Pancreas (tissue), 10 donors: ENCODE results near the gene CCDC86. TPM values are rescaled to one million over a fixed set of nuclear protein-coding genes. Genes with fewer than 3 reads are reported as not detected.

ENCODE experiments used
- ATAC-seq, 4 donors: fragments of 200-7000 bp; cut with Tn5 transposase; one replicate each; pipeline versions ENCODE4 v1.8.0 to v1.9.1; 2020; ENCODE audit warnings: mild to moderate bottlenecking in 4 of 4, moderate library complexity in 4 of 4
- DNase-seq, 6 donors: peaks; one replicate each; pipeline ENCODE4 v3.0.0-alpha.2; 2020
- FAIRE-seq: peaks from 2 replicates; lab custom pipeline; 2012; peaks lifted over from hg19 to GRCh38; lab: Jason Lieb, UNC
- H3K27ac ChIP-seq, 4 donors: fragments of 200-600 bp; sonication (generic); 1 replicate in 3 of 4; 2 replicates in 1 of 4; pipeline versions ENCODE4 v1.5.0 to v1.8.0; 2020
- H3K27me3 ChIP-seq, 4 donors: fragments of 200-600 bp; one replicate each; pipeline ENCODE4 v1.8.0; 2021
- H3K36me3 ChIP-seq, 3 donors: fragments of 200-600 bp; sonication (generic) in 1 of 3; one replicate each; pipeline versions ENCODE4 v1.5.0 to v1.8.0; 2020 to 2021
- H3K4me1 ChIP-seq, 3 donors: fragments of 200-600 bp; one replicate each; pipeline ENCODE4 v1.8.0; 2021
- H3K4me3 ChIP-seq, 4 donors: fragments of 200-600 bp; sonication (generic) in 2 of 4; one replicate each; pipeline versions ENCODE4 v1.5.0 to v1.8.0; 2020 to 2021
- H3K9me3 ChIP-seq, 4 donors: fragments of 200-600 bp; one replicate each; pipeline ENCODE4 v1.8.0; 2021
- WGBS, 2 donors: extraction: QIAGEN DNeasy Blood & Tissue Kit; methylation state at CpG; one replicate each; pipeline ENCODE4 v1.1.7; 2013; 5-methylcytosine and 5-hydroxymethylcytosine counted together
- intact Hi-C, 3 donors: fragments of 100-400 bp; cut with DNase I; formaldehyde crosslinking; loops; one replicate each; pipeline versions ENCODE4 v1.11.1 to v1.14.2; 2022
- polyA plus RNA-seq, 2 donors: library from polyadenylated mRNA; stranded (reverse); fragments of 200-250 nt; gene quantifications; one replicate each; pipeline ENCODE4 v1.2.3, GENCODE V29; 2013
- total RNA-seq, 6 donors: library from RNA; stranded (reverse); fragmentation: NEBNext Ultra II Directional in 4 of 6; extraction: Animal tissue kit (Norgen Biotek cat#: 25700) in 4 of 6; gene quantifications; one replicate each; pipeline versions ENCODE4 v1.2.1 to v1.2.4, GENCODE V29; 2021 to 2023
- TF ChIP-seq, protein P1 (sequence below), 4 donors: fragments of 200-600 bp; sonication (generic) in 3 of 4; IDR thresholded peaks; one replicate each; pipeline versions ENCODE4 v1.5.0 to v1.8.0; 2021; ENCODE audit warnings: antibody characterized with exemption in 4 of 4
- donor health status: healthy with polysubstance abuse.
- donor health status: DM: no; HTN: no; CAD: no; lungs with moderate emphysema.
- donor health status: DM: no; HTN: no; CAD: no.
- donor health status: control.
- donor health status: control.
- donor health status: Bipolar disorder and iron deficiency.
- donor health status: DM: yes; HTN: yes; CAD: no.
- donor health status: DM: no; HTN: no; CAD: no.
- donor health status: DM: no; HTN: no; CAD: no.
- donor health status: DM: yes; HTN: yes; CAD: no.

Gene CCDC86
- total and polyA plus RNA-seq, 8 donors, result 6.3 to 20.8 (median 11.0) TPM

DNA sequence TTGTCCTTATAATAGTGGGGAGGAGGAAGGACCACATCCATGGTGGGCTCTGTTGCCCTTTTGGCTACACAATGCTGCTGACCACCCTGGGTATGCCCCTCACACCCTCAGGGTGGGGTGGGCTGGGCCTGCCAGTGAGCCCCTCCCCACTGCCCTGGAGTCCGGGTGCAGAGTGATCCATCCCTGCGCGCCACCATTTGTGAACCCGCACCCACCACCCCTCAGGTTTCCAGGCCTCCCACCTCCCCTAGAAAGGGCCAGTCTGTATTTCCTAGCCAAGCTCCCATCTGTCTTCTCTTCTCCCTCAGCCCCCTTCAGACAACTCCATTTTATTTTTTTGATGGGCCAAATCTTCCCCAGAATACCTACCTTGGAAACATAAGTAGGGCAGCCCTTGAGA is 31.8 kb upstream of the CCDC86 start:
- Histone ChIP-seq H3K4me1 (no peaks in the 10 kb centered on the region), H3K9me3 (no peaks in the 10 kb centered on the region)
- no peak for ATAC-seq

DNA sequence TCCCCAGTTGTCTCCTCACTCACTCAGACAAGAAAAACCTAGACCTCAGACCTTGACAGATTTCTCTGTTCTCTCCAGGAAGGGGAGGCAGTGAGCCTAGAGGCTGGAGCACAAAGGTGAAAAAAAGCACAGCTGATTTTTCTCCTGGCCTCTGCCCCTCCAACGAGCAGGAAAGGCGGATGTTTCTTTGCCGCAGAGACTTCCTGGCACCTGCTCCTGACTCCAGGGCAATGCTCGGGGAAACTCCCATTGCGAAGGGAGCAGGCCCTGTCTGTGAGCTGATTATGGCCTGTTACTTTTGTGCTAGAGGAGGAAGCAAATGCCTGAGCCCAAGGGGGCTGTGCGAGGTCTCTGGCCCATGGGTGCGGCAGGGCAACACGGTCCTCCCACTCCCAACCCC is 31.3 kb upstream of the CCDC86 start:
- WGBS, 2 donors, result 54 to 58% methylated on average over 8 of the region's 8 CpGs
- no peak overlapping the region for H3K27ac ChIP-seq
- ATAC-seq (no peak), FAIRE-seq (no peak), DNase-seq (no peak)
- H3K9me3 ChIP-seq, result no peaks in the 10 kb centered on the region
- no peaks in the 10 kb centered on the region for H3K36me3 ChIP-seq
- TF ChIP-seq, protein P1, sequence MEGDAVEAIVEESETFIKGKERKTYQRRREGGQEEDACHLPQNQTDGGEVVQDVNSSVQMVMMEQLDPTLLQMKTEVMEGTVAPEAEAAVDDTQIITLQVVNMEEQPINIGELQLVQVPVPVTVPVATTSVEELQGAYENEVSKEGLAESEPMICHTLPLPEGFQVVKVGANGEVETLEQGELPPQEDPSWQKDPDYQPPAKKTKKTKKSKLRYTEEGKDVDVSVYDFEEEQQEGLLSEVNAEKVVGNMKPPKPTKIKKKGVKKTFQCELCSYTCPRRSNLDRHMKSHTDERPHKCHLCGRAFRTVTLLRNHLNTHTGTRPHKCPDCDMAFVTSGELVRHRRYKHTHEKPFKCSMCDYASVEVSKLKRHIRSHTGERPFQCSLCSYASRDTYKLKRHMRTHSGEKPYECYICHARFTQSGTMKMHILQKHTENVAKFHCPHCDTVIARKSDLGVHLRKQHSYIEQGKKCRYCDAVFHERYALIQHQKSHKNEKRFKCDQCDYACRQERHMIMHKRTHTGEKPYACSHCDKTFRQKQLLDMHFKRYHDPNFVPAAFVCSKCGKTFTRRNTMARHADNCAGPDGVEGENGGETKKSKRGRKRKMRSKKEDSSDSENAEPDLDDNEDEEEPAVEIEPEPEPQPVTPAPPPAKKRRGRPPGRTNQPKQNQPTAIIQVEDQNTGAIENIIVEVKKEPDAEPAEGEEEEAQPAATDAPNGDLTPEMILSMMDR (IDR thresholded peaks at IDR 0.05), result no peak
- intact Hi-C loops, result no loop called here
- no peak overlapping the region for H3K4me3 ChIP-seq
- no peaks in the 10 kb centered on the region for H3K4me1 ChIP-seq
- H3K27me3 ChIP-seq, result no peaks in the 10 kb centered on the region

More for the DNA sequence above, 31.8 kb upstream of the CCDC86 start:
- intact Hi-C loops, result no loop called here
- TF ChIP-seq, protein P1 (IDR thresholded peaks at IDR 0.05), result no peak
- FAIRE-seq (no peak), DNase-seq (no peak)
- Histone ChIP-seq H3K4me3 (no peak overlapping the region), H3K27ac (no peak overlapping the region), H3K36me3 (no peaks in the 10 kb centered on the region), H3K27me3 (no peaks in the 10 kb centered on the region)
- WGBS, 2 donors, result 84 to 89% methylated on average over 4 of the region's 4 CpGs

DNA sequence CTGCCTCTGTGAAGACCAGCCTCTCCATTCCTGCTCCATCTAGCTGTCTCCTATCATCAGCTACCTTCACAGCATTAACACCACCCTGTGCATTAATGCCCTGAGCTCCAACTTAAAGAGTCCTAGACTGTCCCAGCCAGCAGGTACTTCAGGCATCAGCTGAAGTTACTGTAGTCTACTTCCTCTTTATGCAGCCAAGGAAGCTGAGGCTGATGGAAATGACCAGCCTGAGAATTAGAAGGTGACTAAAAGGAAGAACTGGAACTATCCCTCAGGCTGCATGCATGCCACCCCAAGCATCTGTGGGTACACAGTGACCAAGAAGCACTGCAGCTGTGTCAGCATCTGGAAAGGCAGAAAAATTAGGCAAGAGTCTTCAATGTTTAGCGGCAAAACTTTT is 28.6 kb upstream of the CCDC86 start:
- Histone ChIP-seq H3K27me3 (no peaks in the 10 kb centered on the region), H3K27ac (no peak overlapping the region), H3K9me3 (no peaks in the 10 kb centered on the region), H3K36me3 (no peaks in the 10 kb centered on the region), H3K4me3 (no peak overlapping the region), H3K4me1 (no peaks in the 10 kb centered on the region)
- DNase-seq (no peak), FAIRE-seq (no peak), ATAC-seq (no peak)
- 84 to 86% methylated on average over 1 of the region's 1 CpG for WGBS, 2 donors
- TF ChIP-seq, protein P1 (IDR thresholded peaks at IDR 0.05), result no peak
- intact Hi-C loops, result no loop called here

DNA sequence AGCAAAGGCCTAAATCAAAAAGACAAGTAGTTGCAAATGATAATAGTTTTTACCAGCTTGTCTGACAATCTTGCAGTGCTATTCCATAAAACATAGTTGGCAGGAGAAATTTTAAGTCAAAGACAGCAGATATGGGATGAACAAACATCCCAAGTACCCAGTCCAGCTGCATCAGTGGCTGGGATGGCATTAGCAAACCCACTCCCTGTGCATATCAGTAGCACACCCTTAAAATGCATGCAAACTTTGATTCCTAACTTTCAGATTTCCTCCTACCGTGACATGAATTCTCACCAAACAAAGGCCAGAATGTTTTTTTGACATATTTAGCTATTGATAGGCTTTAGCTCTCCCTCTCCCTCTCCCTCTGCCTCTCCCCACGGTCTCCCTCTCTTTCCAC is 27.8 kb upstream of the CCDC86 start:
- no peak for ATAC-seq
- TF ChIP-seq, protein P1 (IDR thresholded peaks at IDR 0.05), result no peak
- Histone ChIP-seq H3K27ac (no peak overlapping the region), H3K27me3 (no peaks in the 10 kb centered on the region), H3K4me1 (no peaks in the 10 kb centered on the region), H3K4me3 (no peak overlapping the region), H3K36me3 (no peaks in the 10 kb centered on the region), H3K9me3 (no peaks in the 10 kb centered on the region)
- no peak for FAIRE-seq
- intact Hi-C loops, result no loop called here
- WGBS, 2 donors, result 75 to 80% methylated on average over 2 of the region's 2 CpGs
- no peak for DNase-seq

DNA sequence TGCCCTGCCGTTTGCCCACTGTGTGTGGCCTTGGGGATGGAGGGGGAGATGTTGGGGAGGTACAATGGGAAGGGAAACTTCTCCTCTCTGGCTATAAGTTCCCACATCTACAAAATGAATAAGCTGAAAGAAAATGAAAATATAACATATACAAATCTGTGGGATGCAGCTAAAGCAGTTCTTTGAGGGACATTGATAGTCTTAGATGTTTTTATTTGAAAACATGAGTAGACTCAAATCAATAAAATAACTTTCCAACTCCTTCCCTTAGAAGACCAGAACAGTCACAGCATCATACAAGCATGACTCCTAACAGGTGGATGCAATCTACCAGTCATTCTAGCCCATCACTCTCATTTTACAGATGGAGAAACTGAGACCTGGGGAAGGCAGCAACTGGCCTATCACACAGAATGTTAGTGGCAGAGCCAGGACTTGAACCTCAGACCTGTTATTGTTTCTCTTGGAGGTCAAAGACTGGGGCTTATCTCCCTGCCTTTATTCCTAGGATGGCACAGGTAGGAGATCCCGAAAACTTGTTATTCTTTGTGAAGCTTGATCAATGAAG is 25.2 kb upstream of the CCDC86 start:
- ATAC-seq (no peak), FAIRE-seq (no peak), DNase-seq (no peak)
- H3K27me3 ChIP-seq, result no peaks in the 10 kb centered on the region
- 88 to 92% methylated on average over 2 of the region's 2 CpGs for WGBS, 2 donors
- H3K36me3 ChIP-seq, result no peaks in the 10 kb centered on the region
- intact Hi-C loops, result no loop called here
- no peaks in the 10 kb centered on the region for H3K9me3 ChIP-seq
- H3K27ac ChIP-seq, result no peak overlapping the region
- no peaks in the 10 kb centered on the region for H3K4me1 ChIP-seq
- TF ChIP-seq, protein P1 (IDR thresholded peaks at IDR 0.05), result no peak
- H3K4me3 ChIP-seq, result no peak overlapping the region
